ENCODE results near the gene LRMDA. TPM values are rescaled to one million over a fixed set of nuclear protein-coding genes. Genes with fewer than 3 reads are reported as not detected.
A peak's percentile ranks its signal among the peaks of the same experiment; 100 is the strongest.

LRMDA gene
- total RNA-seq, 2 donors from 2014 or later = 9.6 to 12.6 TPM

GRCh38 chr10:75399461-75400162 lies 31.8 kb upstream of the LRMDA start:
- Histone ChIP-seq H3K4me3 (peak overlapping the region; percentile 98 to 100), H3K4me1 (replicated peaks) (peaks cover 3% of the 10 kb centered on the region), H3K27ac (peak overlapping the region; percentile 98 to 99), H3K36me3 (peaks cover 0 to 14% of the 10 kb centered on the region in 2 donors), H3K9me3 (no peaks in the 10 kb centered on the region), H3K27me3 (replicated peaks; ENCODE audit: insufficient read depth) (no peaks in the 10 kb centered on the region)
- WGBS = under 1% methylated on average over 49 of the region's 71 CpGs
- peak; percentile 86 for DNase-seq (ENCODE audit: low spot score)
- intact Hi-C loops (cut with DNase I) = loop anchor here (2.0 to 10.0 kb wide), 9 partner anchors 263 to 1705 kb away; no protein-coding TSS in a partner anchor
- TF ChIP-seq, protein P1, sequence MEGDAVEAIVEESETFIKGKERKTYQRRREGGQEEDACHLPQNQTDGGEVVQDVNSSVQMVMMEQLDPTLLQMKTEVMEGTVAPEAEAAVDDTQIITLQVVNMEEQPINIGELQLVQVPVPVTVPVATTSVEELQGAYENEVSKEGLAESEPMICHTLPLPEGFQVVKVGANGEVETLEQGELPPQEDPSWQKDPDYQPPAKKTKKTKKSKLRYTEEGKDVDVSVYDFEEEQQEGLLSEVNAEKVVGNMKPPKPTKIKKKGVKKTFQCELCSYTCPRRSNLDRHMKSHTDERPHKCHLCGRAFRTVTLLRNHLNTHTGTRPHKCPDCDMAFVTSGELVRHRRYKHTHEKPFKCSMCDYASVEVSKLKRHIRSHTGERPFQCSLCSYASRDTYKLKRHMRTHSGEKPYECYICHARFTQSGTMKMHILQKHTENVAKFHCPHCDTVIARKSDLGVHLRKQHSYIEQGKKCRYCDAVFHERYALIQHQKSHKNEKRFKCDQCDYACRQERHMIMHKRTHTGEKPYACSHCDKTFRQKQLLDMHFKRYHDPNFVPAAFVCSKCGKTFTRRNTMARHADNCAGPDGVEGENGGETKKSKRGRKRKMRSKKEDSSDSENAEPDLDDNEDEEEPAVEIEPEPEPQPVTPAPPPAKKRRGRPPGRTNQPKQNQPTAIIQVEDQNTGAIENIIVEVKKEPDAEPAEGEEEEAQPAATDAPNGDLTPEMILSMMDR (IDR thresholded peaks at IDR 0.05) = peak; percentile 33 to 56 (median 54)
- TF ChIP-seq POLR2A (IDR thresholded peaks at IDR 0.05) = no peak
- TF ChIP-seq POLR2AphosphoS5 (IDR thresholded peaks at IDR 0.05) = no peak

DNA sequence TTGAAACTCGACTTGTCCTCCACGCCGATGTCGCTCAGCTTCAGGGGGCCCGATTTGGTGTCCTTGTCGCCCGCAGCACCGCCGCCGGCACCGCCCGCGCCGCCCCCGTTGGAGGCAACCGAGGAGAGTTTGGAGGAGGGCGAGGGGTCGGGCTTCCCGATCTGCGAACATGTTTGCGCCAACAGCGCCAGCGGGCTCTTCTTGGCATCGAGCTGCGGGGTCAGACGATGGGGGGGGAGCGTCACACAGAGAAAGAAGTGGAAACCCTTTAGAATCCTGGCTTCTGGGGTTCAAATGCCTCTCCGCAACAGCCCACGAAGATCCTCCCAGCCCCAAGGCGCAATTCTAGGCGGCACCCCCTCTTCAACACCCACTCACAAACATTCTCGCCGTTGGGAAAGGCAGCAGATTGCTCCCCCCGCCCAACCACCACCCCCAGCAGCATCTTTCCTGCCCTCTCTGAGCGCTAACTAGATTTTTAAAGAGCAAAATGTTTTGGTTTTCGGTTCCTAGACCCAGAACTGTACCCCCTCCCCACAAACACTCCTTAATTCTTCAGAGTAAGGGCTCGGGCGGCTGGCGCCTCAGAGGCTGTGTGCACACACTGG lies 31.2 kb upstream of the LRMDA start:
- peak overlapping the region; percentile 98 to 100 for H3K4me3 ChIP-seq
- TF ChIP-seq POLR2AphosphoS5 (IDR thresholded peaks at IDR 0.05) (no peak), POLR2A (IDR thresholded peaks at IDR 0.05) (no peak)
- TF ChIP-seq, protein P1 (IDR thresholded peaks at IDR 0.05) = peak in 1 of 4 experiments; percentile 1
- peak overlapping the region; percentile 98 to 99 for H3K27ac ChIP-seq
- no peaks in the 10 kb centered on the region for H3K27me3 ChIP-seq (replicated peaks; ENCODE audit: insufficient read depth)
- H3K9me3 ChIP-seq = no peaks in the 10 kb centered on the region
- H3K36me3 ChIP-seq = peaks cover 0 to 14% of the 10 kb centered on the region in 2 donors
- peaks cover 2% of the 10 kb centered on the region for H3K4me1 ChIP-seq (replicated peaks)
- WGBS = under 1% methylated on average over 39 of the region's 39 CpGs
- no peak for DNase-seq (ENCODE audit: low spot score)
- intact Hi-C loops (cut with DNase I) = loop anchor here (2.0 to 10.0 kb wide), 7 partner anchors 262 to 1705 kb away; no protein-coding TSS in a partner anchor

GRCh38 chr10:75400771-75401568 lies 30.5 kb upstream of the LRMDA start:
- Histone ChIP-seq H3K4me3 (peak overlapping the region; percentile 98 to 100), H3K4me1 (replicated peaks) (peaks cover 9% of the 10 kb centered on the region), H3K9me3 (no peaks in the 10 kb centered on the region), H3K27me3 (replicated peaks; ENCODE audit: insufficient read depth) (no peaks in the 10 kb centered on the region), H3K36me3 (peaks cover 0 to 14% of the 10 kb centered on the region in 2 donors), H3K27ac (peak overlapping the region; percentile 98 to 99)
- TF ChIP-seq, protein P1 (IDR thresholded peaks at IDR 0.05) = peak in 1 of 4 experiments; percentile 1
- TF ChIP-seq POLR2AphosphoS5 (IDR thresholded peaks at IDR 0.05) (no peak), POLR2A (IDR thresholded peaks at IDR 0.05) (no peak)
- intact Hi-C loops (cut with DNase I) = loop anchor here (2.0 to 10.0 kb wide), 7 partner anchors 261 to 1704 kb away; no protein-coding TSS in a partner anchor
- WGBS = under 1% methylated on average over 68 of the region's 68 CpGs
- DNase-seq (ENCODE audit: low spot score) = peak; percentile 49

- peaks cover 9% of the 10 kb centered on the region for H3K4me1 ChIP-seq (replicated peaks)
- no peaks in the 10 kb centered on the region for H3K27me3 ChIP-seq (replicated peaks; ENCODE audit: insufficient read depth)
- peak; percentile 97 for TF ChIP-seq POLR2AphosphoS5 (IDR thresholded peaks at IDR 0.05)
- TF ChIP-seq POLR2A (IDR thresholded peaks at IDR 0.05) = peak; percentile 93
- TF ChIP-seq, protein P1 (IDR thresholded peaks at IDR 0.05) = peak; percentile 12 to 72 (median 38)
- peak within 1 kb of the TSS; percentile 98 to 100 for H3K4me3 ChIP-seq
- peak; percentile 99 for DNase-seq (ENCODE audit: low spot score)
- H3K9me3 ChIP-seq = no peaks in the 10 kb centered on the region
- H3K27ac ChIP-seq = peak within 1 kb of the TSS; percentile 98 to 99
- WGBS = under 1% methylated on average over 85 of the region's 88 CpGs
- intact Hi-C loops (cut with DNase I) = loop anchor here (2.0 to 10.0 kb wide), 8 partner anchors 260 to 1703 kb away; no protein-coding TSS in a partner anchor
- H3K36me3 ChIP-seq = peaks cover 0 to 14% of the 10 kb centered on the region in 2 donors
Observed at GRCh38 chr10:75401569-75402485, 29.6 kb upstream of the LRMDA start, which contains the start of gene ZNF503. TSS of gene ZNF503 (minus strand) at chr10:75401764. CDS start at chr10:75401419, 345 bp downstream.
